Endothelial cell of umbilical vein (primary cell): Measurements from ENCODE around the gene DTL.

Experiments
- EZH2 ChIP-seq: IDR thresholded peaks from 2 replicates; pipeline ENCODE4 v1.6.1; 2012; ENCODE audit warnings: borderline replicate concordance, low read depth, mild to moderate bottlenecking, moderate library complexity, low read length, inconsistent platforms; ENCODE audit not compliant: severe bottlenecking
- GATA2 ChIP-seq: IDR thresholded peaks from 2 replicates; pipeline ENCODE4 v1.7.0; 2011; ENCODE audit warnings: low read depth, mild to moderate bottlenecking, moderate library complexity, mixed read lengths, low read length; ENCODE audit not compliant: insufficient read length, insufficient read depth
- POLR2A ChIP-seq: IDR thresholded peaks from 2 replicates; pipeline ENCODE4 v1.6.1; 2012; ENCODE audit warnings: low read depth, mild to moderate bottlenecking, control low read depth, low read length
- POLR2AphosphoS5 ChIP-seq: IDR thresholded peaks from 2 replicates; pipeline ENCODE4 v1.6.1; 2012; ENCODE audit warnings: low read depth, mild to moderate bottlenecking, control low read depth, low read length, moderate library complexity; ENCODE audit not compliant: insufficient read depth
- TF ChIP-seq, protein P1 (sequence below), 2 donors: IDR thresholded peaks; 1 replicate in 1 of 2; 2 replicates in 1 of 2; pipeline ENCODE4 v1.5.1; 2011; ENCODE audit warnings: low read length in 2 of 2, mild to moderate bottlenecking in 2 of 2, moderate library complexity in 2 of 2, control low read depth in 1 of 2, inconsistent platforms in 1 of 2, low read depth in 1 of 2; ENCODE audit not compliant: insufficient read depth in 1 of 2; ENCODE audit errors: extremely low read depth in 1 of 2
- TF ChIP-seq, protein P2 (sequence below): IDR thresholded peaks from 2 replicates; pipeline ENCODE4 v1.6.1; 2011; ENCODE audit not compliant: insufficient read depth, insufficient read length

DNA sequence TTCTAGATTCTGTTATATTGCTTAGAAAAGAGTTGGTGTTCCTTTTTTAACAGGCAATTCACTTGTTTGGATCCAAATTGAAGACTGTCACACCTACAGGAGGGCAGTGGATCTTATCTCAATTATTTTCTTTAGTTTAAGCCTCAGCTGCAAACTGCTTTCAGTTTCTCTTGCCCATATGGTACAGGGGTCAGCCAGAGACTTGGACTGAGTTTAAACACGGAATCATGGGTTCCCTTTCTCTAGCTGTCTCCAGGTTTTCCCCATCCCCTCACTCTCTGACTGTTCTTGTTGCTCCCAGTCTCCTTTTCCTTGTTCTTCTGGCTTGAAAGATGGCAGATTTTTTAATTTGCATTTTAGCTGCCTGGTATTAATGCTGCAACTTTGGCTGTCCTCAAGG, 18.4 kb downstream of the DTL start:
- TF ChIP-seq POLR2A (no peak), EZH2 (no peak), GATA2 (no peak), POLR2AphosphoS5 (no peak)
- TF ChIP-seq, protein P1, sequence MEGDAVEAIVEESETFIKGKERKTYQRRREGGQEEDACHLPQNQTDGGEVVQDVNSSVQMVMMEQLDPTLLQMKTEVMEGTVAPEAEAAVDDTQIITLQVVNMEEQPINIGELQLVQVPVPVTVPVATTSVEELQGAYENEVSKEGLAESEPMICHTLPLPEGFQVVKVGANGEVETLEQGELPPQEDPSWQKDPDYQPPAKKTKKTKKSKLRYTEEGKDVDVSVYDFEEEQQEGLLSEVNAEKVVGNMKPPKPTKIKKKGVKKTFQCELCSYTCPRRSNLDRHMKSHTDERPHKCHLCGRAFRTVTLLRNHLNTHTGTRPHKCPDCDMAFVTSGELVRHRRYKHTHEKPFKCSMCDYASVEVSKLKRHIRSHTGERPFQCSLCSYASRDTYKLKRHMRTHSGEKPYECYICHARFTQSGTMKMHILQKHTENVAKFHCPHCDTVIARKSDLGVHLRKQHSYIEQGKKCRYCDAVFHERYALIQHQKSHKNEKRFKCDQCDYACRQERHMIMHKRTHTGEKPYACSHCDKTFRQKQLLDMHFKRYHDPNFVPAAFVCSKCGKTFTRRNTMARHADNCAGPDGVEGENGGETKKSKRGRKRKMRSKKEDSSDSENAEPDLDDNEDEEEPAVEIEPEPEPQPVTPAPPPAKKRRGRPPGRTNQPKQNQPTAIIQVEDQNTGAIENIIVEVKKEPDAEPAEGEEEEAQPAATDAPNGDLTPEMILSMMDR (IDR thresholded peaks at IDR 0.05; ENCODE audit: extremely low read depth in 1 of 2, insufficient read depth in 1 of 2, low read depth in 1 of 2, low read length in 2 of 2), result no peak
- TF ChIP-seq, protein P2, sequence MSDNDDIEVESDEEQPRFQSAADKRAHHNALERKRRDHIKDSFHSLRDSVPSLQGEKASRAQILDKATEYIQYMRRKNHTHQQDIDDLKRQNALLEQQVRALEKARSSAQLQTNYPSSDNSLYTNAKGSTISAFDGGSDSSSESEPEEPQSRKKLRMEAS, result no peak
